Natural killer cell (primary cell): ENCODE data around the gene SELENON. TPM values are rescaled to one million over a fixed set of nuclear protein-coding genes. Genes with fewer than 3 reads are reported as not detected.

Experiments
- ATAC-seq, 3 donors: fragments of 150-1000 bp in 2 of 3; fragments of 200-7000 bp in 1 of 3; cut with Tn5 transposase; 1 replicate in 1 of 3; 2 replicates in 2 of 3; pipeline ENCODE4 v1.10.0; 2021; ENCODE audit warnings: mild to moderate bottlenecking in 2 of 3, moderate library complexity in 2 of 3
- DNase-seq, 2 donors: peaks; one replicate each; pipeline versions ENCODE4 v3.0.0 to v3.0.0-alpha.2; 2013 to 2021; ENCODE audit warnings: mixed read lengths in 1 of 2
- H3K27ac ChIP-seq: one replicate; pipeline ENCODE4 v1.5.1; 2013; ENCODE audit warnings: mild to moderate bottlenecking, low read length
- H3K27me3 ChIP-seq: one replicate; pipeline ENCODE4 v1.6.1; 2013; ENCODE audit warnings: low read length; ENCODE audit not compliant: control insufficient read depth, insufficient read depth
- H3K36me3 ChIP-seq: one replicate; pipeline ENCODE4 v1.6.1; 2013; ENCODE audit warnings: low read length; ENCODE audit not compliant: control insufficient read depth, insufficient read depth
- H3K4me1 ChIP-seq: one replicate; pipeline ENCODE4 v1.6.1; 2013; ENCODE audit warnings: low read length; ENCODE audit not compliant: control insufficient read depth, insufficient read depth
- H3K4me3 ChIP-seq: one replicate; pipeline ENCODE4 v1.5.1; 2013; ENCODE audit warnings: low read length
- H3K9me3 ChIP-seq: one replicate; pipeline ENCODE4 v1.6.1; 2013; ENCODE audit warnings: low read length; ENCODE audit not compliant: control insufficient read depth, insufficient read depth
- H3K27ac Mint-ChIP-seq, 2 donors: one replicate each; pipeline ENCODE4 v1.8.0; 2022; ENCODE audit warnings: mild to moderate bottlenecking in 2 of 2, mixed read lengths in 2 of 2, moderate library complexity in 1 of 2
- H3K27me3 Mint-ChIP-seq, 2 donors: one replicate each; pipeline ENCODE4 v1.8.0; 2022; ENCODE audit warnings: low read depth in 2 of 2, mixed read lengths in 2 of 2
- H3K36me3 Mint-ChIP-seq: one replicate; pipeline ENCODE4 v1.8.0; 2022; ENCODE audit warnings: mixed read lengths
- H3K4me1 Mint-ChIP-seq, 2 donors: one replicate each; pipeline ENCODE4 v1.8.0; 2022; ENCODE audit warnings: mixed read lengths in 2 of 2
- H3K4me3 Mint-ChIP-seq: one replicate; pipeline ENCODE4 v1.8.0; 2022; ENCODE audit warnings: mild to moderate bottlenecking, moderate library complexity, mixed read lengths
- H3K9me3 Mint-ChIP-seq, 2 donors: one replicate each; pipeline ENCODE4 v1.8.0; 2022; ENCODE audit warnings: mixed read lengths in 2 of 2
- CTCF ChIP-seq: fragments of 200-600 bp; IDR thresholded peaks from one replicate; pipeline ENCODE4 v1.8.0; 2022; ENCODE audit warnings: antibody characterized with exemption
- WGBS: methylation state at CpG from one replicate; pipeline ENCODE4 v1.1.7; 2013; ENCODE audit warnings: missing lambda C conversion rate; ENCODE audit not compliant: insufficient coverage; 5-methylcytosine and 5-hydroxymethylcytosine counted together
- intact Hi-C: fragments of 100-400 bp; cut with micrococcal nuclease; formaldehyde crosslinking; loops from one replicate; pipeline ENCODE4 v1.14.2; 2022
- total RNA-seq, 4 donors: library from RNA; stranded (reverse); fragments of 120-200 nt in 1 of 4; gene quantifications; one replicate each; pipeline versions ENCODE4 v1.2.3 to v1.2.4, GENCODE V29; 2013 to 2022

Gene SELENON
- total RNA-seq, 3 donors from 2014 or later (not counting 1 experiment from before 2014, with no cell fraction given), result 9.7 to 16.4 (median 11.1) TPM

- 100% methylated on average over 1 of the region's 3 CpGs for WGBS
- peaks cover 14% of the 10 kb centered on the region for H3K36me3 Mint-ChIP-seq
- H3K27ac Mint-ChIP-seq, result no peak overlapping the region
- H3K4me3 ChIP-seq, result no peak overlapping the region
- no peak for TF ChIP-seq CTCF
- no peak for ATAC-seq
- H3K27me3 ChIP-seq, result no peaks in the 10 kb centered on the region
- intact Hi-C loops, result no loop called here
- H3K9me3 ChIP-seq, result no peaks in the 10 kb centered on the region
- H3K27ac ChIP-seq, result no peak overlapping the region
- no peak overlapping the region for H3K4me3 Mint-ChIP-seq
- peaks cover 0 to 5% of the 10 kb centered on the region in 2 donors for H3K4me1 Mint-ChIP-seq
- H3K4me1 ChIP-seq, result no peaks in the 10 kb centered on the region
- peaks cover 64% of the 10 kb centered on the region for H3K36me3 ChIP-seq
- no peaks in the 10 kb centered on the region for H3K9me3 Mint-ChIP-seq
- no peaks in the 10 kb centered on the region for H3K27me3 Mint-ChIP-seq
- DNase-seq, result no peak
Measured at GRCh38 chr1:25828491-25828890, 28.5 kb downstream of the SELENON start.

GRCh38 chr1:25829046-25829445, 29.1 kb downstream of the SELENON start:
- no peaks in the 10 kb centered on the region for H3K9me3 ChIP-seq
- 92% methylated on average over 1 of the region's 1 CpG for WGBS
- H3K27ac ChIP-seq, result no peak overlapping the region
- peaks cover 0 to 5% of the 10 kb centered on the region in 2 donors for H3K4me1 Mint-ChIP-seq
- DNase-seq (no peak), ATAC-seq (no peak)
- peaks cover 65% of the 10 kb centered on the region for H3K36me3 ChIP-seq
- no peaks in the 10 kb centered on the region for H3K27me3 ChIP-seq
- no peak overlapping the region for H3K4me3 ChIP-seq
- H3K9me3 Mint-ChIP-seq, result no peaks in the 10 kb centered on the region
- H3K4me3 Mint-ChIP-seq, result no peak overlapping the region
- H3K4me1 ChIP-seq, result no peaks in the 10 kb centered on the region
- intact Hi-C loops, result no loop called here
- no peaks in the 10 kb centered on the region for H3K27me3 Mint-ChIP-seq
- no peak overlapping the region for H3K27ac Mint-ChIP-seq
- TF ChIP-seq CTCF, result no peak
- H3K36me3 Mint-ChIP-seq, result peaks cover 14% of the 10 kb centered on the region

DNA sequence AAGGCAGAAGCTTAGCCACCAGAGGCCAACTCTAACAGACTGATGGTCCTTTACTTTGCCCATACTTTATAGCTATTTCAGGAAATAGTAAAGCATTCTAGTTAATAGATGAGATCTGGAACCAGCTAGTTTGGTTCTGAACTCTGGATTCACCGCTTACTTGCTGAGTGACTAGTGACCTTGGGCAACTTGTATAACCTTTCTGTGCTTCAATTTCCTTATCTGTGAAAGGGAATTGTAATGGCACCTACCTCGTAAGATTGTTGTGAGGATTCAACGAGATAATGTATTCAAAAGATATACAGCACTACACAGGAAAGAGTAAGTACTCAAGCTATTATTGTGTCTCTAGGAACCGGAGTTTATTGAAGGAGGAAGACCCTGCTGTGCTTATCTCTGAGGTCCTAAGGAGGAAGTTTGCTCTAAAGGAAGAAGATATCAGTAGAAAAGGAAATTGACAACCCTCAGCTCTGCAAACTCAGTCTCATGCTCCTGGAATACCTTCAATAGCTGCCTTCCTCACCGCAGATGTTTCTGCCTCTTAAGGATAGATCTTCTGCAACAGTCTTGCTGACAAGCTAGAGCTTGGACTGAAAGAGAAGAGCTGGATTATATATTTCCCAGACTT, 31.7 kb downstream of the SELENON start:
- 57% methylated on average over 4 of the region's 5 CpGs for WGBS
- no peak overlapping the region for H3K4me3 Mint-ChIP-seq
- H3K27me3 ChIP-seq, result no peaks in the 10 kb centered on the region
- H3K4me1 Mint-ChIP-seq, result peaks cover 0 to 5% of the 10 kb centered on the region in 2 donors
- no peaks in the 10 kb centered on the region for H3K9me3 Mint-ChIP-seq
- H3K27ac ChIP-seq, result no peak overlapping the region
- no peaks in the 10 kb centered on the region for H3K27me3 Mint-ChIP-seq
- no peak overlapping the region for H3K4me3 ChIP-seq
- H3K9me3 ChIP-seq, result no peaks in the 10 kb centered on the region
- DNase-seq, result no peak
- H3K36me3 ChIP-seq, result peaks cover 64% of the 10 kb centered on the region
- H3K4me1 ChIP-seq, result no peaks in the 10 kb centered on the region
- peaks cover 14% of the 10 kb centered on the region for H3K36me3 Mint-ChIP-seq
- ATAC-seq, result no peak
- TF ChIP-seq CTCF, result no peak
- no peak overlapping the region for H3K27ac Mint-ChIP-seq
- intact Hi-C loops, result no loop called here
